ENCODE results near the gene TMEM72.
"Not testable (repeated sequence)": the region's sequence is repeated elsewhere in the genome, so short reads cannot be mapped to it uniquely, and the experiment has no call there.

Gene TMEM72
- 0 to 0.06 (median 0) reads per million in 9 experiments for total RNA-seq

GRCh38 chr10:44911081-44911540 lies at the start of gene TMEM72:
Gene TMEM72, plus strand, starts transcription at chr10:44911337. Its CDS starts 176 bp downstream, at chr10:44911513.
- no peak for ATAC-seq (replicated peaks)

GRCh38 chr10:44862006-44862751 lies 49.0 kb upstream of the TMEM72 start:
- no peak overlapping the region for H3K4me3 Mint-ChIP-seq
- peaks cover 55 to 64% of the 10 kb centered on the region in 2 donors for H3K27me3 Mint-ChIP-seq
- H3K27ac Mint-ChIP-seq = no peak overlapping the region
- ATAC-seq (replicated peaks) = no peak
- peaks cover 13 to 14% of the 10 kb centered on the region in 2 donors for H3K4me1 Mint-ChIP-seq (ENCODE audit: low read depth in 2 of 2)
- H3K36me3 Mint-ChIP-seq (ENCODE audit: insufficient read depth) = no peaks in the 10 kb centered on the region
- DNase-seq = no peak
- H3K9me3 Mint-ChIP-seq = no peaks in the 10 kb centered on the region

More at GRCh38 chr10:44911081-44911540, at the start of gene TMEM72:
- Mint-ChIP-seq H3K9me3 (no peaks in the 10 kb centered on the region), H3K4me1 (ENCODE audit: low read depth in 2 of 2) (peaks cover 8 to 12% of the 10 kb centered on the region in 2 donors), H3K36me3 (ENCODE audit: insufficient read depth) (no peaks in the 10 kb centered on the region), H3K27me3 (peaks cover 17 to 30% of the 10 kb centered on the region in 2 donors), H3K27ac (no peak within 1 kb of the TSS), H3K4me3 (no peak within 1 kb of the TSS)
- DNase-seq = no peak

- Mint-ChIP-seq H3K9me3 (no peaks in the 10 kb centered on the region), H3K27ac (no peak overlapping the region), H3K27me3 (peaks cover 55 to 67% of the 10 kb centered on the region in 2 donors), H3K4me3 (no peak overlapping the region), H3K4me1 (ENCODE audit: low read depth in 2 of 2) (peaks cover 13 to 14% of the 10 kb centered on the region in 2 donors), H3K36me3 (ENCODE audit: insufficient read depth) (no peaks in the 10 kb centered on the region)
- ATAC-seq (replicated peaks) (no peak), DNase-seq (no peak)
Observed at GRCh38 chr10:44862924-44863323, 48.2 kb upstream of the TMEM72 start.

- no peaks in the 10 kb centered on the region for H3K9me3 Mint-ChIP-seq
- H3K4me1 Mint-ChIP-seq (ENCODE audit: low read depth in 2 of 2) = peaks cover 13 to 14% of the 10 kb centered on the region in 2 donors
- H3K36me3 Mint-ChIP-seq (ENCODE audit: insufficient read depth) = no peaks in the 10 kb centered on the region
- H3K4me3 Mint-ChIP-seq = peak overlapping the region; percentile 84 to 85
- DNase-seq = no peak
- no peak overlapping the region for H3K27ac Mint-ChIP-seq
- peaks cover 58 to 73% of the 10 kb centered on the region in 2 donors for H3K27me3 Mint-ChIP-seq
- ATAC-seq (replicated peaks) = peak; percentile 16
Observed at GRCh38 chr10:44863344-44864047, 47.6 kb upstream of the TMEM72 start.

GRCh38 chr10:44864051-44864450 lies 47.1 kb upstream of the TMEM72 start:
- Mint-ChIP-seq H3K27me3 (peaks cover 63 to 78% of the 10 kb centered on the region in 2 donors), H3K9me3 (no peaks in the 10 kb centered on the region), H3K4me1 (ENCODE audit: low read depth in 2 of 2) (peaks cover 13 to 14% of the 10 kb centered on the region in 2 donors), H3K4me3 (peak overlapping the region; percentile 84 to 85), H3K36me3 (ENCODE audit: insufficient read depth) (no peaks in the 10 kb centered on the region), H3K27ac (peak overlapping the region in 1 of 2 donors; percentile 78)
- no peak for DNase-seq
- peak; percentile 40 for ATAC-seq (replicated peaks)

GRCh38 chr10:44864637-44865288 lies 46.4 kb upstream of the TMEM72 start:
- Mint-ChIP-seq H3K4me1 (ENCODE audit: low read depth in 2 of 2) (peaks cover 13 to 14% of the 10 kb centered on the region in 2 donors), H3K9me3 (no peaks in the 10 kb centered on the region), H3K27me3 (peaks cover 70 to 85% of the 10 kb centered on the region in 2 donors), H3K27ac (peak overlapping the region; percentile 18 to 78), H3K36me3 (ENCODE audit: insufficient read depth) (no peaks in the 10 kb centered on the region), H3K4me3 (peak overlapping the region; percentile 84 to 85)
- DNase-seq = peak; percentile 77 to 83 (median 81)
- ATAC-seq (replicated peaks) = peak; percentile 89

- DNase-seq (no peak), ATAC-seq (replicated peaks) (no peak)
- Mint-ChIP-seq H3K9me3 (no peaks in the 10 kb centered on the region), H3K27me3 (peaks cover 75 to 91% of the 10 kb centered on the region in 2 donors), H3K4me1 (ENCODE audit: low read depth in 2 of 2) (peaks cover 13 to 14% of the 10 kb centered on the region in 2 donors), H3K4me3 (peak overlapping the region; percentile 84 to 85), H3K27ac (no peak overlapping the region), H3K36me3 (ENCODE audit: insufficient read depth) (no peaks in the 10 kb centered on the region)
Observed at GRCh38 chr10:44865289-44865671, 45.9 kb upstream of the TMEM72 start.

GRCh38 chr10:44866367-44866766 lies 44.8 kb upstream of the TMEM72 start:
- H3K27ac Mint-ChIP-seq = peak overlapping the region in 1 of 2 donors; percentile 7
- H3K9me3 Mint-ChIP-seq; ATAC-seq (replicated peaks); H3K36me3 Mint-ChIP-seq (ENCODE audit: insufficient read depth); DNase-seq: not testable (repeated sequence)
- peaks cover 71 to 82% of the 10 kb centered on the region in 2 donors for H3K27me3 Mint-ChIP-seq
- peak overlapping the region in 1 of 2 donors; percentile 0 for H3K4me3 Mint-ChIP-seq
- peaks cover 13 to 14% of the 10 kb centered on the region in 2 donors for H3K4me1 Mint-ChIP-seq (ENCODE audit: low read depth in 2 of 2)

- H3K36me3 Mint-ChIP-seq (ENCODE audit: insufficient read depth) = no peaks in the 10 kb centered on the region
- H3K27me3 Mint-ChIP-seq = peaks cover 42 to 54% of the 10 kb centered on the region in 2 donors
- ATAC-seq (replicated peaks) (no peak), DNase-seq (no peak)
- H3K4me3 Mint-ChIP-seq = no peak overlapping the region
- H3K9me3 Mint-ChIP-seq = no peaks in the 10 kb centered on the region
- no peak overlapping the region for H3K27ac Mint-ChIP-seq
- peaks cover 0 to under 1% of the 10 kb centered on the region in 2 donors for H3K4me1 Mint-ChIP-seq (ENCODE audit: low read depth in 2 of 2)
Observed at GRCh38 chr10:44870031-44870430, 41.1 kb upstream of the TMEM72 start.

GRCh38 chr10:44873160-44873559 lies 38.0 kb upstream of the TMEM72 start:
- H3K36me3 Mint-ChIP-seq (ENCODE audit: insufficient read depth) = no peaks in the 10 kb centered on the region
- H3K9me3 Mint-ChIP-seq = no peaks in the 10 kb centered on the region
- H3K27me3 Mint-ChIP-seq = peaks cover 21 to 31% of the 10 kb centered on the region in 2 donors
- H3K27ac Mint-ChIP-seq = no peak overlapping the region
- DNase-seq = no peak
- H3K4me3 Mint-ChIP-seq = no peak overlapping the region
- H3K4me1 Mint-ChIP-seq (ENCODE audit: low read depth in 2 of 2) = no peaks in the 10 kb centered on the region
- no peak for ATAC-seq (replicated peaks)

GRCh38 chr10:44874166-44874565 lies 37.0 kb upstream of the TMEM72 start:
- H3K27ac Mint-ChIP-seq = no peak overlapping the region
- no peak overlapping the region for H3K4me3 Mint-ChIP-seq
- H3K36me3 Mint-ChIP-seq (ENCODE audit: insufficient read depth) = peaks cover 6% of the 10 kb centered on the region
- H3K4me1 Mint-ChIP-seq (ENCODE audit: low read depth in 2 of 2) = peaks cover 0 to 6% of the 10 kb centered on the region in 2 donors
- H3K9me3 Mint-ChIP-seq = no peaks in the 10 kb centered on the region
- H3K27me3 Mint-ChIP-seq = peaks cover 11 to 27% of the 10 kb centered on the region in 2 donors
- DNase-seq (no peak), ATAC-seq (replicated peaks) (no peak)

GRCh38 chr10:44878706-44879530 lies 32.2 kb upstream of the TMEM72 start:
- no peaks in the 10 kb centered on the region for H3K9me3 Mint-ChIP-seq
- H3K27ac Mint-ChIP-seq = peak overlapping the region; percentile 6 to 30
- ATAC-seq (replicated peaks) = peak; percentile 91

More at GRCh38 chr10:44878706-44879530, 32.2 kb upstream of the TMEM72 start:
- peaks cover 6% of the 10 kb centered on the region for H3K36me3 Mint-ChIP-seq (ENCODE audit: insufficient read depth)
- H3K4me1 Mint-ChIP-seq (ENCODE audit: low read depth in 2 of 2) = peaks cover 0 to 10% of the 10 kb centered on the region in 2 donors
- peak overlapping the region; percentile 69 for H3K4me3 Mint-ChIP-seq
- peak; percentile 18 to 53 (median 52) for DNase-seq
- peaks cover 38 to 62% of the 10 kb centered on the region in 2 donors for H3K27me3 Mint-ChIP-seq

All from effector memory CD8-positive, alpha-beta T cell (primary cell).